Measurements from ENCODE around the gene KCNJ9. TPM values are rescaled to one million over a fixed set of nuclear protein-coding genes. Genes with fewer than 3 reads are reported as not detected.
"Not testable (repeated sequence)": the region's sequence is repeated elsewhere in the genome, so short reads cannot be mapped to it uniquely, and the experiment has no call there.

KCNJ9 gene
- not detected in 2 replicates for total RNA-seq

DNA sequence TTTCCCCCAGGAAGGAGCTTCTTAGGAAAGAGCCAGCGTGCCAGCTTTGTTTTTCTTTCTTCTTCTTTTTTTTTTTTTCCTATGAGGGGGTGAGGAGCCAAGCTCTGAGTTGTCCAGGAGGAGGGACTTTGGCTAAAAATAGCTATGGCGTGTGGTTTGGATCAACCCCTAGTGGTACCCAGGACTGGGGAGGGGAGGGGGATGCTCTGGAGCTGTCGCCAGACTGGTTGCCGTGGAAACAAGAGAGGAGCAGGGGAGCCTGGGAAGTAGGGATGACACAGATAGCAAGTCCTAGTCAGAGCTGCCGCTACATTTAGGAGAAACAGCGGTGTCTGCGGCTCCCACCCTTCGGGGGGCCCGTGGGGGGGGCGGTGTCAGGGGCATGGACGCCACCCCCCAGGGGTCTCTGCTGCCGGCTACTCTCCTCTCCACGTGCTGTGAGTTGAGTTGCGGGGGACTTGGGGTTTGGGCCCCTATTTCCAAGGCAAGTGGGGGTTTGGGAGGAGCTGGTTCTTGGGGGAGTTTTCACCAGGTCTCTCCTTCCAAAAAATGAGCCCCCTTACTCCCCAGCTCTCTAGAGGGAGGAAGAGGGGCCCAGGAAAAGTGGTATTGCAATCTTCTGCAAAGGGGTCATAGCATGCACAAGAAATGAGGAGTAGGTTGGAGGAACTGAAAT lies at the start of gene KCNJ9:
KCNJ9 (plus strand) TSS at position 278 of the 676 bp plus-strand sequence. CDS start 2,493 bp downstream, outside the sequence.
- intact Hi-C loops (cut with micrococcal nuclease): no loop called here

DNA sequence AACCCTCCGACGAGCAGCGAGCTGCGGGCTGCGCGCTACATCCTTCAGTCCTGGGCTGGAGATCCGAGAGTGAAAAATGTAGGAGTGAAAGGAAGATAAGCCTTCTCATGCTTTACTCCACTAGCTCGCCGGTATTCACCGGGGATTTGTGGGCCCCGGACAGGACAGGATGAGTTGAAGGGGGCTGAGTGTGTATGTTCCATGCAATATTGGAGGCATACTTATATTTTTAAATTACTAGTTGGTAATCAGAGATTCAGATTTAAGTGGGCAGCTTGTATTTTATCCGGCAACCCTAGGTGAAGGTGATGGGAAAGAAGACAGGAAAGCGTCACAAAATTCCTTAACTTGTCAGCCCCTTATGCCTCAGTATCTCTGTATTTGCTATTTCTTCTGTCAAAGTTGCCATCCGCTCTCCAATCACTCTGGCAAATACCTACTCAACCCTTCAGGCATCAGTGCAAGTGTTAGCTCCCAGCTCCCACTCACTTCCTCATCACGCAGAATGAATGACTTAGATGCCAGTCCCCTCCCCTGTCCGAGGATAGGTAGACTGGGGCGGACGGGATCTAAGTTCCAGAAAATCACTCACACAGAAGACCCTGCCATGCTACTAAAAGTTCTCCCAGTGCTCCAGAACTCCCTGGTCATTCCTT lies 49.0 kb upstream of the KCNJ9 start:
- intact Hi-C loops (cut with micrococcal nuclease): loop anchor here (5.0 kb wide), 2 partner anchors 65 to 230 kb away; partner anchors contain the start of genes DCAF8 and IGSF8

DNA sequence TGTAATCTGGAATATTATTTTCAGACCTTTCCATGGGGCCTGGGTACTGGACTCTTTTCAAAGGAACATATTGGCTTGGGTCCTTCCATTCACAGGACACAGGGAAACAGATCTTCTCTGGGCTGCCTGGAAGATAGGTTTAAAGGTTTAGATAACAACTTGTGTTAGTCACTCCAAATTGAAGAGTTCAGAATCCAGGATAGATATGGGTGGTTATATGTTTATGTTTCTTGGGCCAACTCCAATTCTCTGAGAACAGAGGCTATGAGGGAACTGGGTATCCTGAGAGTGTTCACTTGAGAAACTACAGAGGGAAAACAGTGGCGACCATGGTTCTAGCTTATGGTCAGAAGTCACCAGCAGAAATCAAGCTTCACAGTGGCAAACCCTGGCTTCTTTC lies 40.9 kb upstream of the KCNJ9 start:
- intact Hi-C loops (cut with micrococcal nuclease): no loop called here

DNA sequence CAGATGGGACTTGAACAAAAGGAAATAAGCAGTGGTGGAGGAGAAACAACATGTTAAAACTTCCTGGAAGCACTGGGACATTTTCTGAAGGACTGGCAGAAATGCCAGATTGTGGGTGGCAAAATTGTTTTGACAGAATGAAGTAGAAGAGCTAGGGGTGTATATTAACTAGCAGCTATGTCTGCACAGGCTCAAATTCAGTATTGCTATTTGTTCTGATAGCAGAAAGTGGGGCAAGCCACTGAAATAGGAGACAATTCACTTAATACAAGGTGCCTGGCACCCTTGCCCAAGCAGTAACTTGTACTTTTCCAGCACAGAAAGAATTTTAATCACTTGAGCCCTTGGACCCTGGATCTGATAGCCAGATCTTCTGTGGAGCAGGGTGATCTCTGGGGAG lies 37.8 kb upstream of the KCNJ9 start:
- intact Hi-C loops (cut with micrococcal nuclease): no loop called here

DNA sequence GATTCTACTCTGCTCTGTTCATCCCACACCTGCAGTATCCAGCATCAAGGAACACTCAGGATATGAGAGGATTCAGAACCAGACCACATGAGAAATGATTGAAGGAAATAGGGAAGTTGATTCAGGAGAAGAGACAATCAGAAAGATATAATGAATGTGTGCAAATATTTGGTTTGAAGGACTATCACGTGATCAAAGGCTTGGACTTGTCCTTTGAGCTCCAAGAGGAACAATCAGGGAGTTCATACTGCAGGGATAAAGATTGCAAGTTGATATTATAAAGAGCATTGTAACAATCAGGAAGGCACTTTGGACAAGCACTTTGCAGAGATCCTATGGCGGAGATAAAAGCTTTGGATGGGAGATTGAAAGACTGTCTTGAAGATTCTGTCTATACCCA lies 35.7 kb upstream of the KCNJ9 start:
- intact Hi-C loops (cut with micrococcal nuclease): loop anchor here (1.0 kb wide), 2 partner anchors 14 to 39 kb away; partner anchors contain the start of gene PIGM

DNA sequence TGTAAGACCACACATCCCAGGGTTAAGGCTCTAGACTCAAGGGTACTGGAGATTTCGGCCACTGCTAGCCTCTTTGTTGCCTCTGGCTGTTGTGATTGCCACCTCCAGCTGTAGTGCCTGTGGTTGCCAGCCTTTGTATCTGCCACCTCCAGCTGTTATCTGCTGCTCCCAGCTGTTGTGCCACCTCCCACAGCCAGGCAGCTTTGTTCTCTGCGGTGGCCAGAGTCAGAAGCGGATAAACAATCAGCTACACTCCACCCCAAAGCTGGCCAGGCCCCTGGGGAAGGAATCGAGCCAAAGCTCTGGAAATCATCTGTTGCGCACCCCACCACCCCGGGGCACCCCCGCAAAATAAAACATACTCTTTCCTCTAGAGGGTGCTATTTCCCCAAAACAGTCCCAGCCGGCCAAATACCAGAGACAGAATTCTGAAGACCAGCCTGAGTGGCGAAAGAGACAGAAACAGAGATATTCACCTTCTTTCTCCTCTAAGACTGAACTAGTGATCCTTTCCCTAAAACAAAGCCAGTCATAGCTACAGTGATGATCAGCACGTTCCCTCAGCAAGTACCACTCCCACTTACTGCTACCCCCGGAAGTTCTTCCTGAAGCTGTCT lies 34.7 kb upstream of the KCNJ9 start:
- intact Hi-C loops (cut with micrococcal nuclease): loop anchor here (1.0 kb wide), 2 partner anchors 15 to 38 kb away; partner anchors contain the start of gene PIGM

DNA sequence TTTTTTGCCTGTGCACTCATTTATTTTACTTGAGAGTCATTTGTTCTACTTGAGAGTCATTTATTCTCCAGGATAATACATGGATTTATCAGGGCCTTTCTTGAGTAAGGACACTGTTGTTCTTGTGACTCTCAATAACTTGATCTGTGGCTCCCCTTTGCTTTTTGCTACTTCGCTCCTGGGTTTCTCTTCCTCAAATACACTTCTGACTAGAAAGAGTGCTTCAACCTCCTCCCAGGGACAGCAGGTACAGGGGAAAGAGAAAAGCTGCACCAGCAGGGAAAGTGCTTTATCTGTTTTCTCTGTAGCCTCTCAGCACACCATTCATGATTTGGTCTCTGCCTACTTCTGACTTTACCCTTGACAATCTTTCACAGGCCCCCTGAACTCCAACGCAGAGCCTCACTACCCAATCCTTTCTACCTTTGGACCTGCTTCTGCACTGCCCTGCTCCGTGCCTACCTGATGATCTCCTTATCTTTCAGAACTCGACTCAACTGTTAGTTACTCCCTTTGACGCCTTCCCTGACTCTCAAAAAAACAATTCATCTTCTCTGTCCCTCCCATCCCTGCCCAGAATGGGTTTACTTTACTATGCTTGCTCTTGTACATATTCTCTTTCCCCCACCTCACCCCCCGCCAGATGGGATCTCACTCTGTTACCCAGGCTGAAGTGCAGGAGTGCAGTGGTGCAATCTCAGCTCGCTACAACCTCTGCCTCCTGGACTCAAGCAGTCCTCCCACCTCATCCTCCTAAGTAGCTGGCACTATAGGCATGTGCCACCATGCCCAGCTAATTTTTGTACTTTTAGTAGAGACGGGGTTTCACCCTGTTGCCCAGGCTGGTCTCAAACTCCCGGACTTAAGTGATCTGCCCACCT lies 34.0 kb upstream of the KCNJ9 start:
- intact Hi-C loops (cut with micrococcal nuclease): no loop called here

DNA sequence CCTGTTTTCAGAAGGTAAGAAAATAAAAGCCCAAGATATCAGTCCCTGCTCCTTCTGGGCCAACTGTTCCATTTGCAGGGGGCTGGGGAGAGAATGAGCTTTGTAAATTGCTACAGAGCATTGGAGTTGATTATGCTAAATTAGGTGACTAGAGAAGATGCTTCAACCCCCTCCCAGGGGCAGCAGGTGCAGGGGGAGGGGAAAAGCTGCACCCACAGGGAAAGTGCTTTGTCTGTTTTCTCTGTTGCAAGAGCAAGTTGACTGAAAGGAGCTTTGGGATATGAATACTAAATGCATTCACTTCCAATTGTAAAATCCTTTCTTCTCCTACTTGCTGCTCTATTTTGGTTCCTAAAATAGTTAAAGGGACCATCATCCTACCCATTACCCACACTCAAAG lies 33.0 kb upstream of the KCNJ9 start:
- intact Hi-C loops (cut with micrococcal nuclease): no loop called here

DNA sequence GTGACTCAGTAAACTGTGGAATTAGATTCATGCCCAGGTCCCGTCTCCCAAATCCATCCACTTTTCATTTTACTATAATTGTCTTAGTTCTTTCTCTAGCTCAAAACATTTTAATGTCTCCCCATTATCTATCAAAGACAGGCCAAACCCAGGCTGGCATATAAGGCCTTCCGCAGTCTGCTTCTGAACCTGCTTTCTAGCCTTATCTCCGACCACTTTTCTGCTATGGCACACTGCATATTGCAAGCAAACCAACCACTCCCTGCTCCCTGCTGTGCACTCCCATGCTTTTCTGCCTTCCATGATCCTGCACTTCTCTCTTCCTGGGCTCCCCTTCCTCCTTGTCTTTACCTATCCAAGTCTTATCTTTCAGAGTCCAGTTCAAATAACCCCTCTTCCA lies 32.2 kb upstream of the KCNJ9 start:
- intact Hi-C loops (cut with micrococcal nuclease): no loop called here

DNA sequence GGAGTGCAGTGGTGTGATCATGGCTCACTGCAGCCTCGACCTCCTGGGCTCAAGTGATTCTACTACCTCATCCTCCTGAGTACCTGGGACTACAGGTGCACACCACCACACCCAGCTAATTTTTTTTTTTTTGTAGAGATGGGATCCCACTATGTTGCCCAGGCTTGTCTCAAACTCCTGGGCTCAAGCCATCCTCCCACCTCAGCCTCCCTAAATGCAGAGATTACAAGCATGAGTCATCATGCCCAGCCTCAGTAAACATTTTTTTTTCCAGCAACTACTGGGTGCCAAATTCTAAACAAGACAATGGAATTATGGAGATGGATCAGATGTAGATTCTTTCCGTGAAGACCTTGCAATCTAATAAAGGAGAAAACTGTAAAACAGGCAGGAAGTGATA lies 31.2 kb upstream of the KCNJ9 start:
- intact Hi-C loops (cut with micrococcal nuclease): not testable (repeated sequence)

DNA sequence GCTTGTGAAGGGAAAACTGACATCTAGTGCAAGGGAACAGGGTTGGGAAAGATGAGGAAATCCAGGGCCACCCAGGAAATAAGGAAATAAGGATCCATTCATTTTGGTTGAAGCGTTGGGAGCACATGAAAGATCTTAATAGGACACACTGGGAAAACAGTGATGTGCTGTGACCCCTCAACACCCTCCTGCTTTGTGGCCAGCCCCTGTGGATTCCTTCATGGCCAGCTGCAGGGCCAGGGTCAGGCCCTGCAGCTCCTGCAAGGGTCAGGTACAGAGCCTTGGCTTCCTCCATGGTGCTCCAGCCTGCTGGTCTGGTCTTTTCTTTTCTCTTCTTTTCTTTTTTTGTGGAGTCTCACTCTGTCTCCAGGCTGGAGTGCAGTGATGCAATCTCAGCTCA lies 30.7 kb upstream of the KCNJ9 start:
- intact Hi-C loops (cut with micrococcal nuclease): no loop called here

DNA sequence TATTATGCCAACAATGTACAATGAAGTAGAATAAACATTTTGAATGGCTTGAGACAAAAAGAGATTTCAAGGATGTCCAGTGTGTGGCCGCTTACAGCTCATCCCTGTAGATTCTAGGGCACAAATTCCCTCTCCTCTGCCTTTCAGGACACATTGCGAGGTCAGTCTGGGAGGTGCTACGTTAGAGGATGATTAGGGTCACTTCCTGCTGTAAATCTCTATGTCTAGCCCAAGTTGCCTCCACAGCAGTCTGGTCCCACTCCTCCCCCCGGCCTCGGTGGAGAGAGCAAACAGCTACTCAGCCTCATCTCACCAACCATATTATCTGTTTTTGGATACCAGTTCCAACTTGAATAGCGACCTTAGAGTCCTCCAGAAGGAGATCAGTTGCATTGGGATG lies 28.4 kb upstream of the KCNJ9 start:
- intact Hi-C loops (cut with micrococcal nuclease): no loop called here

DNA sequence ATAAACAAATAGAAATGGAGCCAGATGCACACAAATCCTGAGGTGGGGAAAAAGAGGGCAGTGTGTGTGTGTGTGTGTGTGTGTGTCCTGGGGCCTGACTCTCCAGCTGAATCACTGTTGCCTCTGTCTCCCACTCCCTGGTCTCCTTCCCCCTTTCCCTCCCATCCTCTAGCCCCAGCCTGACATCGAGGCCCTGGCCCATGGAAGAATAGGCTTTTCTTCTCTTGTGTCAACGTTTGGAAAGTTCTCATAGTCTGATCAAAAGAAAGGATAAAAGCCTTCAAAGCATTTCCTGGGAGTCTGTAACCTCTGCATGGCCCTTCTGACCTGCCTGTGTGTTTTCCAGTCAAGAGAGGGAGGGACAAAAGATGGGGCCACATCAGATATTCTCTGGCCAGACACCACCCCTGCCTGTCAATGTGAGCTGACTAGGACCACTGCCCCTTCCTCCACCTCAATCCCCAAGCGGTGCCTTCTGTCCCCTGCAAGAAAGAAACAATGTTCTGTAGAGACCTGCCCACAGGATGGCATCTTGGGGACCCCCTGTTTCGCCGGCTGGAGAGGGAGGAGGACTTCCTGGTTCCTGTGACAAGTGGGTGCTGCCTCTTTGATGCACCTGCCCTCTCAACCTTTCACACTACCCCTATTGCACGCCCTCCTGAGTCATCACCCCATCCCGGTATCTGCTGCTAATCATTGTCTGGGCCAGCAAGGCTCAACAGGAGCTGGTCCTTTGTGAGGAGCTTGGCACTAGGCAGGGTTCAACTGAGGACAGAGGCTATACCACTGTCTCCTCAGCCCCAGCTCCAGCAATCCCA lies 27.6 kb upstream of the KCNJ9 start:
- intact Hi-C loops (cut with micrococcal nuclease): no loop called here

DNA sequence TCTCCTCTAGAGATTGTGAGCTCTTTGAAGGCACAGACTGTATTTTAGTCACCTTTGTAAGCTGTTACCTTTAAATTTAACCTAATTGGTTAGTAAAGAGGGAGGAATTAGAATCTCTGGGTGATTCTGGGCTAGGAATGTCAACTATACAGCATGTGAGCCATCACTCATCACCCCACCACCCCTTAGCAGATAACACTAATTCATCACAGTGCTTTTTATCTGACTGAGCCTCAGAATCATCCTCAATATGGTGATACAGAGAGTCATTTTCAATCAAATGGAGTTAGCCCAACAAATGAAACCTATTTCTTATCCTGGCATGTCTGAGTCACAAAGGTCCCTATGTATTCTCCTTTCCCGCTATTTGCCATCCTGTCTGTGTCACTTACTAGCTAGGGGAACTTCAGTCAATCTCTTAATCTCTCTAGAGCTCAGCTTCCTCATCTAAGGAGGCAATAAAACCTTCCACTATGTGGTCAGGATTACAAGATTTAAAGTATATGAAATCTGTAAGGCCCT lies 24.6 kb upstream of the KCNJ9 start:
- intact Hi-C loops (cut with micrococcal nuclease): no loop called here

DNA sequence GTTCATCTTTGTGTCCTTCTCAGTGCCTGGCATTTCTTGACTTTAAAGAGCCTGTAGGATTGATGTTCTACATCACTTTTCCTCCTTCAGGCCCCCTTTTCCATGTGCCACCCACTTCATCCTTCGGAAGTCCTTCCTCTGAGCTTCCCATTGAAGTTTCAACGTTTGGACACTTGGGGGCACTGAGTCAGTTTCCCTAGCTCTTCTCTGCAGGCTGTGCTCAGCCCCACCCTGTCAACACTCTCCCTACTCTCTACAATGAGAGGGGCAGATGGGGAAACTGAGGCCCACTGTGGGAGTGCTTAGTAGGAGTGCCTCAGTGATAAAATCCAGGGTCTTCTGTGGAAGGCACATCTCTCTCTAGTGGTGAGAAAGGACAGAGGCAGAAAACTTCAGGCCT lies 23.3 kb upstream of the KCNJ9 start:
- intact Hi-C loops (cut with micrococcal nuclease): no loop called here

DNA sequence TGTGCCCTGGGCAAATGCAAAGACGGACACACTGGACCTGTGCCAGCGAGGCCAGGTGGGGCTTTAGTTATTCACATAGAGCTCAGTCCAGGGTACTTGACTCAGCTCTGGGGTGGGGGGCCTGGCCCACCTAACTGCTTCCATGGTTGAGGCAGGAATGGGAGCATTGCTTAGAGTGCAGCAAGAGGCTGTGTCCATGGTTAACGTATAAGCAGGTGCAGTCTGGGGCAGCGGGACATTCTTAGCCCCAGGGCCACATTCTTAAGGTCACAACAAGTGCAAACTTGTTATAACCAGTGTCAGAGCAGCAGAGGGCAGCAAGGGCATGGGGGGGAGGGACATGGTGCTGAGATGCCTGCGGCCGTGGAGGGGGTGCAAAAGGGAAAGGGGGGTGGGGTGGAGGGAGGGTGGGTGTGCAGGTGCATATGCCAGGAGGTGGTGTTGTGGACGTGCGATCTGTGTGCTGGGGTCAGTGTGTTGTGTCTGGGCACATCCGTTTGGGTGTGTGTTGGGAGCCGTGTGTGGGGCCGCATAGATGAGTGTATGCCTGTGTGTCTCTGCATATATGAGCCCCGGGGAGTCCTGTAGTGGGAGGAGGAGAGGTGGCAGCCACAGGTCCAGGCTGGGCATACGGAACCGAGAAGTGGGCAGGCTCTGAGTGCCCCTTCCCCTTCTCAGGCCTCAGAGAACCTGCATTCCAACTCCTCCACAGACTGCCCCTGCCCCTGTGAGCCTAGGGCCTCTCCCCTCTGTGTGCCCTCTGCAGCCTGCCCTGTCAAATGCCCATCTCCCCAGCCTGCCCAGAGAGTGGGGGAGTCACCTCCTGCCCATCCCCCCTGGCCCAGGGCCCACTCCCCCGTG lies 19.7 kb upstream of the KCNJ9 start:
- intact Hi-C loops (cut with micrococcal nuclease): no loop called here

DNA sequence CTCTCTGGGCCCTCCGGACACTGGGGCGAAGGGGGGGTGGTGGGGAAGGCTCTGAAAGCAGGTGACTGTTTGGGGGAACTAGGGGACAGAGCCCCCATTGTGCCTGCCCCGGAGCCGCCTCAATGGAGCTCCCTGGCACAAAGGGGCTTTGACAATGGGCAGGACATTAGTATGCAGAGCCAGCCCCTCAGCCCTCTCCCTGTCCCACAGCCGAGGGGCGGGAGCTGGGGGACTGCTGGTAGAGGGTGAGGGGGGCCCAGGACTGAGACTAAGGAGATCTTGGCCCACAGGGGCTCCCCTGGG lies 19.2 kb upstream of the KCNJ9 start:
- intact Hi-C loops (cut with micrococcal nuclease): no loop called here

DNA sequence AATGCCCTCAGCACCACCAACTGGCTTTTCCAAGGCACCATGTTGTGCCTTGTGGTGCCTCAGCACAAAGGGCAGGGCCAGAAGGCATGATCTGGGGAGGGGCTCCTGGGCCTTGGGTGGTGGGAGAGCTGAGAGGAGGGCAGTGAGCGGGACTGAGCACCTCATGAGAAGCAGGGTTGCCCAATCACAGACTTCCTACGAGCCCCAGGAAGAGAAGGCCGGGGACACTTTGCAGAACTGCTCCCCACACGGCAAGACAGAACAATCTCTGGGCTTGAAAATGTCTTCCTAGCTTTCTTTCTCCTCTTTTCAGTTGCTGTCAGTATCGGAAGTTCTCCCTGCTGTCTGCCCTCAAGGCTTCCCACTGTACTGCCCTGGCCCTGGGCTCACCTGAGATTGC lies 18.2 kb upstream of the KCNJ9 start:
- intact Hi-C loops (cut with micrococcal nuclease): no loop called here

DNA sequence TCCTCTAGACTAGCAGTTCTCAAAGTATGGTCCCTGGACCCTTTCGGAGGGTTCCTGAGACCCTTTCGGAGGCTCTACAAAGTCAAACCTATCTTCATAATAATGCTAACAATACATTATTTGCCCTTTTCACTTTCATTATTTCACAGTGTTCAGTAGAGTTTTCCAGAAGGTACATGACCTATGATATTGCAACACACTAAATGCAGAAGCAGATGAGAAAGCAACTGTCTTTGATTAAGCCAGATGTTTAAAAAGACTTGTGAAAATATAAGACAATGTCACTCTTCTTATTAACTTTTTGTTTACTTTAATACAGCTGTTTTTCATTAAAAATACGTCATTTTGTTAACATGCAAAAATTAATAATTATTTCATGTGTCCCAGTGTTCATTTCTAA lies 17.2 kb upstream of the KCNJ9 start:
- intact Hi-C loops (cut with micrococcal nuclease): no loop called here

DNA sequence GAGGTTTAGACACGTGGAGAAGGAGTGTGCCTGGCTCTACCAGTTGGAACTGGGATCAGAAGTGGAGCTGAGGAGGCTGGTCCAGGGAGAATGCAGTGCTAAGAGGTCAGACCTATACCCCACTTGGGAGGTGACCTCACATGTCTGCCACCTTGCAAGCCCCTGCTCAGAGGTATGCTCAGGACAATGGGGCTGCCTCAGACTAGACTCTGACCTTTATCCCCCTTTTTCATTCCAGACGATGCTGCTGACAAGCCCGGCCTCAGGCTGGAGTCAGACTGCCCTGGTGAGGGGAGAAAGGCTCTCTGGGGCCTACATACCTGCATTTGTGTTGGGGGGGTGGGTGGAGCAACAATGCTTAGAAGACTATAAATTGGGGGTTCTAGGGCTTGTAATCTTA lies 16.6 kb upstream of the KCNJ9 start:
- intact Hi-C loops (cut with micrococcal nuclease): no loop called here

Data from T-helper 2 cell treated with Interferon-gamma antibody and Interleukin-4, amounts not matched to agents 100 ng/mL and 5 ng/mL, for 36 hours (primary cell).